GM21576 (cell line): ENCODE measurements around the gene GRID2IP.
"Not testable (repeated sequence)": the region's sequence is repeated elsewhere in the genome, so short reads cannot be mapped to it uniquely, and the experiment has no call there.

Experiments used
- ATAC-seq: cut with Tn5 transposase; IDR thresholded peaks from one replicate; pipeline ENCODE4 v1.9.1; 2021; ENCODE audit warnings: mild to moderate bottlenecking, moderate library complexity; ENCODE audit not compliant: unreplicated experiment

The GRID2IP gene

GRCh38 chr7:6495597-6496262 is 55.5 kb downstream of the GRID2IP start:
- ATAC-seq: no peak

- no peak for ATAC-seq
Observed at GRCh38 chr7:6494365-6494764, 56.9 kb downstream of the GRID2IP start.

- ATAC-seq: no peak
Observed at GRCh38 chr7:6491194-6491593, 60.1 kb downstream of the GRID2IP start.

- no peak for ATAC-seq
Observed at GRCh38 chr7:6489612-6490011, 61.6 kb downstream of the GRID2IP start.

GRCh38 chr7:6487184-6487545 is 64.1 kb downstream of the GRID2IP start:
- no peak for ATAC-seq

- ATAC-seq: no peak
Observed at GRCh38 chr7:6486438-6487183, 64.7 kb downstream of the GRID2IP start.

- no peak for ATAC-seq
Observed at GRCh38 chr7:6482743-6483119, 68.5 kb downstream of the GRID2IP start.

- ATAC-seq: no peak
Observed at GRCh38 chr7:6482307-6482706, 69.0 kb downstream of the GRID2IP start.

- no peak for ATAC-seq
Observed at GRCh38 chr7:6481445-6481844, 69.8 kb downstream of the GRID2IP start.

- ATAC-seq: no peak
Observed at GRCh38 chr7:6480323-6480660, 71.0 kb downstream of the GRID2IP start.

GRCh38 chr7:6479067-6479466 is 72.2 kb downstream of the GRID2IP start:
- ATAC-seq: no peak

GRCh38 chr7:6478186-6478585 is 73.1 kb downstream of the GRID2IP start:
- ATAC-seq: no peak

GRCh38 chr7:6477318-6477660 is 74.0 kb downstream of the GRID2IP start:
- ATAC-seq: no peak

- no peak for ATAC-seq
Observed at GRCh38 chr7:6476596-6477317, 74.5 kb downstream of the GRID2IP start.

- no peak for ATAC-seq
Observed at GRCh38 chr7:6475433-6476186, 75.7 kb downstream of the GRID2IP start.

- no peak for ATAC-seq
Observed at GRCh38 chr7:6465862-6466261, 85.4 kb downstream of the GRID2IP start.

- not testable (repeated sequence) for ATAC-seq
Observed at GRCh38 chr7:6463609-6464008, 87.7 kb downstream of the GRID2IP start.

- no peak for ATAC-seq
Observed at GRCh38 chr7:6461946-6462550, 89.2 kb downstream of the GRID2IP start.

GRCh38 chr7:6460990-6461584 is 90.2 kb downstream of the GRID2IP start:
- ATAC-seq: no peak

- ATAC-seq: no peak
Observed at GRCh38 chr7:6460303-6460702, 91.0 kb downstream of the GRID2IP start.

- ATAC-seq: not testable (repeated sequence)
Observed at GRCh38 chr7:6458676-6459075, 92.6 kb downstream of the GRID2IP start.
